Spleen (tissue), 7 donors: Measurements from ENCODE around the gene BRCC3.

Experiments used
- CTCF ChIP-seq, 11 experiments: fragments of 200-600 bp in 7 of 11; fragments of 450-650 bp in 4 of 11; sonication (generic) in 4 of 11; IDR thresholded peaks in 8 of 11; conservative IDR thresholded peaks in 3 of 11; 1 replicate in 7 of 11; 2 replicates in 4 of 11; pipeline versions ENCODE4 v1.4.0 to v1.8.0; 2016 to 2021; ENCODE audit warnings: antibody characterized with exemption in 11 of 11, inconsistent platforms in 4 of 11, mild to moderate bottlenecking in 1 of 11
- POLR2A ChIP-seq, 3 donors: fragments of 450-650 bp; IDR thresholded peaks; one replicate each; pipeline ENCODE4 v1.5.1; 2017; ENCODE audit warnings: antibody characterized with exemption in 3 of 3, mild to moderate bottlenecking in 1 of 3
- POLR2AphosphoS5 ChIP-seq, 3 donors: sonication (generic); formaldehyde crosslinking; IDR thresholded peaks; one replicate each; pipeline ENCODE4 v1.5.1; 2017; ENCODE audit warnings: antibody characterized with exemption in 3 of 3
- donor health status: DM: no; HTN: no; CAD: no; lungs with moderate emphysema.
- donor health status: DM: no; HTN: no; CAD: no.
- donor health status: DM: no; HTN: no; CAD: no.

GRCh38 chrX:155169881-155170280, 98.6 kb downstream of the BRCC3 start:
- no peak for TF ChIP-seq CTCF (IDR thresholded peaks at IDR 0.05 in 8 of 11, conservative IDR thresholded peaks at IDR 0.05 in 3 of 11)
- TF ChIP-seq POLR2AphosphoS5 (IDR thresholded peaks at IDR 0.05) = no peak
- no peak for TF ChIP-seq POLR2A (IDR thresholded peaks at IDR 0.05)
